SK-N-SH (cell line): Measurements from ENCODE around the gene REG3G. TPM values are rescaled to one million over a fixed set of nuclear protein-coding genes. Genes with fewer than 3 reads are reported as not detected.
A peak's percentile ranks its signal among the peaks of the same experiment; 100 is the strongest.

Source experiments
- CTCF ChIA-PET: fragments of 300-600, 350-600 bp; formaldehyde crosslinking; extraction: SDS; loops from one replicate; lab custom pipeline; 2021; lab: Yijun Ruan, JAX
- POLR2A ChIA-PET: fragments of 350-600 bp; sonication (Branson Sonifier 250); formaldehyde crosslinking; extraction: SDS; loops from one replicate; lab custom pipeline; 2020; ENCODE audit warnings: antibody characterized with exemption, inconsistent platforms; lab: Yijun Ruan, JAX
- DNase-seq: peaks from one replicate; pipeline ENCODE4 v3.0.0; 2012
- H2AFZ ChIP-seq: fragments of 200-600 bp; sonication (generic); 2 replicates; pipeline ENCODE4 v1.8.1; 2016; ENCODE audit warnings: antibody characterized with exemption, mild to moderate bottlenecking, low read depth
- H3F3A ChIP-seq: fragments of 200-600 bp; sonication (generic); replicated peaks from 2 replicates; pipeline ENCODE3; 2016; ENCODE audit warnings: antibody characterized with exemption, mild to moderate bottlenecking; ENCODE audit not compliant: insufficient read depth
- H3K27ac ChIP-seq, 2 experiments: fragments of 200-500 bp in 1 of 2; fragments of 200-600 bp in 1 of 2; sonication (Bioruptor generic) in 1 of 2; sonication (generic), shearing (Covaris generic) in 1 of 2; 2 replicates each; pipeline versions ENCODE4 v1.5.1 to v1.6.1; 2014 to 2016; ENCODE audit warnings: low read depth in 2 of 2, inconsistent platforms in 1 of 2, low read length in 1 of 2, mild to moderate bottlenecking in 1 of 2, mixed read lengths in 1 of 2
- H3K27me3 ChIP-seq: fragments of 200-600 bp; sonication (generic), shearing (Covaris generic); 2 replicates; pipeline ENCODE4 v1.6.1; 2016; ENCODE audit warnings: mixed run types; ENCODE audit not compliant: insufficient read depth
- H3K36me3 ChIP-seq, 2 experiments: fragments of 200-500 bp in 1 of 2; fragments of 200-600 bp in 1 of 2; sonication (Bioruptor generic) in 1 of 2; sonication (generic) in 1 of 2; replicated peaks in 1 of 2; 2 replicates each; pipeline versions ENCODE3 to v1.5.1; 2014 to 2016; ENCODE audit warnings: low read length in 1 of 2, mild to moderate bottlenecking in 1 of 2; ENCODE audit not compliant: insufficient read depth in 2 of 2, control insufficient read depth in 1 of 2
- H3K4me1 ChIP-seq, 2 experiments: fragments of 200-500 bp in 1 of 2; fragments of 200-600 bp in 1 of 2; sonication (Bioruptor generic) in 1 of 2; sonication (generic), shearing (Covaris generic) in 1 of 2; 2 replicates each; pipeline versions ENCODE4 v1.5.1 to v1.6.1; 2014 to 2016; ENCODE audit warnings: low read depth in 1 of 2, low read length in 1 of 2, mixed run types in 1 of 2; ENCODE audit not compliant: insufficient read depth in 2 of 2, control insufficient read depth in 1 of 2
- H3K4me2 ChIP-seq: fragments of 200-600 bp; sonication (generic), shearing (Covaris generic); 2 replicates; pipeline ENCODE4 v1.6.1; 2017; ENCODE audit warnings: mixed run types
- H3K4me3 ChIP-seq, 2 experiments: fragments of 200-500 bp in 1 of 2; fragments of 200-600 bp in 1 of 2; sonication (Bioruptor generic) in 1 of 2; sonication (generic), shearing (Covaris generic) in 1 of 2; 2 replicates each; pipeline versions ENCODE4 v1.5.1 to v1.8.1; 2014 to 2016; ENCODE audit warnings: low read depth in 2 of 2, inconsistent platforms in 1 of 2, low read length in 1 of 2, mild to moderate bottlenecking in 1 of 2, mixed read lengths in 1 of 2, moderate library complexity in 1 of 2
- H3K79me2 ChIP-seq: fragments of 200-600 bp; sonication (generic); 2 replicates; pipeline ENCODE4 v1.8.1; 2017; ENCODE audit warnings: mild to moderate bottlenecking; ENCODE audit not compliant: insufficient read depth
- H3K9ac ChIP-seq: fragments of 200-600 bp; sonication (generic); 2 replicates; pipeline ENCODE4 v1.6.1; 2017; ENCODE audit warnings: mixed run types
- H3K9me2 ChIP-seq: fragments of 200-600 bp; sonication (generic); 2 replicates; pipeline ENCODE4 v1.6.1; 2017; ENCODE audit warnings: mixed run types
- H3K9me3 ChIP-seq: fragments of 200-600 bp; sonication (generic); 2 replicates; pipeline ENCODE4 v1.6.1; 2017; ENCODE audit warnings: mixed run types, mild to moderate bottlenecking, moderate library complexity
- H4K20me1 ChIP-seq: fragments of 200-600 bp; sonication (generic); 2 replicates; pipeline ENCODE4 v1.6.1; 2017; ENCODE audit warnings: mild to moderate bottlenecking, mixed run types; ENCODE audit not compliant: insufficient read depth
- CHD2 ChIP-seq: fragments of 150-350 bp; IDR thresholded peaks from 2 replicates; pipeline ENCODE4 v1.6.1; 2018; ENCODE audit warnings: low read length; ENCODE audit not compliant: partially characterized antibody
- ELF1 ChIP-seq: IDR thresholded peaks from 2 replicates; pipeline ENCODE4 v1.4.0; 2012
- EP300 ChIP-seq, 2 experiments: IDR thresholded peaks; 2 replicates each; pipeline versions ENCODE4 v1.4.0 to v1.6.1; 2012; ENCODE audit warnings: borderline replicate concordance in 1 of 2, low read depth in 1 of 2, low read length in 1 of 2
- FOXJ3 ChIP-seq: sonication (generic); formaldehyde crosslinking; IDR thresholded peaks from 2 replicates; pipeline ENCODE4 v1.5.1; 2020; ENCODE audit warnings: mild to moderate bottlenecking, missing genetic modification reagents
- GABPA ChIP-seq: IDR thresholded peaks from 2 replicates; pipeline ENCODE4 v1.4.0; 2012; ENCODE audit warnings: low read depth, mild to moderate bottlenecking
- NFIC ChIP-seq: IDR thresholded peaks from 2 replicates; pipeline ENCODE4 v1.4.0; 2012; ENCODE audit warnings: borderline replicate concordance
- RAD21 ChIP-seq: IDR thresholded peaks from 2 replicates; pipeline ENCODE4 v1.6.1; 2012; ENCODE audit warnings: mild to moderate bottlenecking, low read length
- SMC3 ChIP-seq: IDR thresholded peaks from 2 replicates; pipeline ENCODE4 v1.6.1; 2012; ENCODE audit warnings: low read depth, low read length, improper control_type of control experiment
- TAF1 ChIP-seq: IDR thresholded peaks from 2 replicates; pipeline ENCODE4 v1.6.1; 2012; ENCODE audit warnings: low read depth, mild to moderate bottlenecking, low read length, moderate library complexity, borderline replicate concordance
- WGBS: methylation state at CpG from one replicate; pipeline ENCODE4 v1.1.6; 2017; ENCODE audit warnings: low lambda C conversion rate; 5-methylcytosine and 5-hydroxymethylcytosine counted together
- polyA plus RNA-seq, 3 experiments: library from polyadenylated mRNA; depleted of rRNA; stranded (reverse); fragments of >200 nt; gene quantifications; 2 replicates each; pipeline ENCODE4 v1.2.3, GENCODE V29; 2012
- TF ChIP-seq, protein P1 (sequence below): fragments of 150-350 bp; IDR thresholded peaks from 2 replicates; pipeline ENCODE4 v1.6.1; 2017; ENCODE audit warnings: antibody characterized with exemption, low read length, low read depth, borderline replicate concordance
- TF ChIP-seq, protein P2 (sequence below): fragments of 200-600 bp; sonication (generic); IDR thresholded peaks from 2 replicates; pipeline ENCODE4 v1.6.1; 2017; ENCODE audit warnings: antibody characterized with exemption, mild to moderate bottlenecking, moderate library complexity
- TF ChIP-seq, protein P3 (sequence below): IDR thresholded peaks from 2 replicates; pipeline ENCODE4 v1.6.1; 2012; ENCODE audit warnings: mild to moderate bottlenecking, low read depth, low read length, moderate library complexity

Gene REG3G
- polyA plus RNA-seq, 1 of the 3 experiments (the other 2 are of a cell fraction) = not detected

DNA sequence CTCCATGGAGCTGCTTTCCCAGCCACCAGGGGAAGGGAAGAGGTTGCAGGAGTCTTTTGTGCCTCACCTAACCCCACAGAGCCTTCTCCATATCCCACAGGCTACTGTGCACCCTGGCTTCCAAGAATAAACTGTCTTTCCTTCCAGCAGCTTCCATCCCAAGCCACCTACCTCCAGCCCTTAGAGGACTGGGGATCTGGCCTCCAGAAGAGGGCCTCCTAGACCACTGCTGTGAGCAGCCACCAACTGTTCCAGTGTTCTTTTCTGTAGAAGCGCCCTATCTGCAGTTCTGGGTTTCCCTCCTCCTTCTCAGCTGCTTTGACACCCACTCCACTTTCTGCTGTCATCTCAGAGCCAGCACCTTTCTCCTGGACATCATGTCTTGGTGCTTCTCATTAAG lies 30.7 kb upstream of the REG3G start:
- Histone ChIP-seq H2AFZ (no peak overlapping the region), H3F3A (no peaks in the 10 kb centered on the region), H3K4me3 (no peak overlapping the region)
- no peak for DNase-seq
- TF ChIP-seq TAF1 (no peak), ELF1 (no peak), RAD21 (no peak), FOXJ3 (CRISPR knock-in tag) (no peak), EP300 (IDR thresholded peaks at IDR 0.05; ENCODE audit: borderline replicate concordance in 1 of 2, low read depth in 1 of 2, low read length in 1 of 2) (no peak), CHD2 (no peak)
- TF ChIP-seq, protein P1, sequence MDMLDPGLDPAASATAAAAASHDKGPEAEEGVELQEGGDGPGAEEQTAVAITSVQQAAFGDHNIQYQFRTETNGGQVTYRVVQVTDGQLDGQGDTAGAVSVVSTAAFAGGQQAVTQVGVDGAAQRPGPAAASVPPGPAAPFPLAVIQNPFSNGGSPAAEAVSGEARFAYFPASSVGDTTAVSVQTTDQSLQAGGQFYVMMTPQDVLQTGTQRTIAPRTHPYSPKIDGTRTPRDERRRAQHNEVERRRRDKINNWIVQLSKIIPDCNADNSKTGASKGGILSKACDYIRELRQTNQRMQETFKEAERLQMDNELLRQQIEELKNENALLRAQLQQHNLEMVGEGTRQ = no peak
- TF ChIP-seq, all 33 proteins: peak for 0
- Histone ChIP-seq H3K27me3 (no peaks in the 10 kb centered on the region), H3K36me3 (no peaks in the 10 kb centered on the region), H3K9ac (no peak overlapping the region), H3K4me1 (peaks cover 0 to 3% of the 10 kb centered on the region in 2 experiments; a peak in 1 of 4 replicates), H3K27ac (no peak overlapping the region), H3K4me2 (no peak overlapping the region), H3K9me3 (no peaks in the 10 kb centered on the region), H4K20me1 (no peaks in the 10 kb centered on the region), H3K9me2 (no peaks in the 10 kb centered on the region), H3K79me2 (no peaks in the 10 kb centered on the region)
- ChIA-PET POLR2A (no interaction called here), CTCF (interaction anchor here (0.6 to 1.7 kb wide), 4 partner anchors 15 to 1473 kb away, joined by 3 to 7 read pairs (median 3); partner anchors contain the start of gene LRRTM4)
- 18% methylated on average over 1 of the region's 1 CpG for WGBS

DNA sequence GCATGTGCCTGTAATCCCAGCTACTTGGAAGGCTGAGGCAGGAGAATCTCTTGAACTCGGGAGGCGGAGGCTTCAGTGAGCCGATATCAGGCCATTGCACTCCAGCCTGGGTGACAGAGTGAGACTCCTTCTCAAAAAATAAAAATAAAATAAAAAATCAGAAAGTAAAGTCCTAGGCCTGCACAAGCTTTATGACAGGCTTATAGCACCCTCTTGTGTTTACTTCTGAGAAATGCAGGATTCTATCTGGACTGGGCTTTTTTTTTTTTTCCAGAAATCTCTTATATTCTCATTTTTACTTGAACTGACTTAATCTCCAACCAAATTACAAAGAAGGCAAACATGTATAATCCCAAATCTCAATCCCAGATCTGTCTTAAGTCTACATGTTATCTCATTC lies 26.1 kb upstream of the REG3G start:
- CTCF ChIA-PET = interaction anchor here (0.6 to 3.8 kb wide), 6 partner anchors 10 to 643 kb away, joined by 3 to 24 read pairs (median 3); no protein-coding TSS in a partner anchor
- Histone ChIP-seq H3K36me3 (no peaks in the 10 kb centered on the region), H3K4me3 (no peak overlapping the region), H3K79me2 (no peaks in the 10 kb centered on the region), H3F3A (no peaks in the 10 kb centered on the region), H4K20me1 (no peaks in the 10 kb centered on the region), H3K9me3 (no peaks in the 10 kb centered on the region), H3K27ac (no peak overlapping the region)
- DNase-seq = peak; percentile 42
- 37% methylated on average over 3 of the region's 3 CpGs for WGBS
- TF ChIP-seq NFIC = no peak
- no peak for TF ChIP-seq FOXJ3 (CRISPR knock-in tag)
- TF ChIP-seq, protein P2, sequence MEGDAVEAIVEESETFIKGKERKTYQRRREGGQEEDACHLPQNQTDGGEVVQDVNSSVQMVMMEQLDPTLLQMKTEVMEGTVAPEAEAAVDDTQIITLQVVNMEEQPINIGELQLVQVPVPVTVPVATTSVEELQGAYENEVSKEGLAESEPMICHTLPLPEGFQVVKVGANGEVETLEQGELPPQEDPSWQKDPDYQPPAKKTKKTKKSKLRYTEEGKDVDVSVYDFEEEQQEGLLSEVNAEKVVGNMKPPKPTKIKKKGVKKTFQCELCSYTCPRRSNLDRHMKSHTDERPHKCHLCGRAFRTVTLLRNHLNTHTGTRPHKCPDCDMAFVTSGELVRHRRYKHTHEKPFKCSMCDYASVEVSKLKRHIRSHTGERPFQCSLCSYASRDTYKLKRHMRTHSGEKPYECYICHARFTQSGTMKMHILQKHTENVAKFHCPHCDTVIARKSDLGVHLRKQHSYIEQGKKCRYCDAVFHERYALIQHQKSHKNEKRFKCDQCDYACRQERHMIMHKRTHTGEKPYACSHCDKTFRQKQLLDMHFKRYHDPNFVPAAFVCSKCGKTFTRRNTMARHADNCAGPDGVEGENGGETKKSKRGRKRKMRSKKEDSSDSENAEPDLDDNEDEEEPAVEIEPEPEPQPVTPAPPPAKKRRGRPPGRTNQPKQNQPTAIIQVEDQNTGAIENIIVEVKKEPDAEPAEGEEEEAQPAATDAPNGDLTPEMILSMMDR = peak; percentile 56
- no peak for TF ChIP-seq GABPA
- TF ChIP-seq, protein P3, sequence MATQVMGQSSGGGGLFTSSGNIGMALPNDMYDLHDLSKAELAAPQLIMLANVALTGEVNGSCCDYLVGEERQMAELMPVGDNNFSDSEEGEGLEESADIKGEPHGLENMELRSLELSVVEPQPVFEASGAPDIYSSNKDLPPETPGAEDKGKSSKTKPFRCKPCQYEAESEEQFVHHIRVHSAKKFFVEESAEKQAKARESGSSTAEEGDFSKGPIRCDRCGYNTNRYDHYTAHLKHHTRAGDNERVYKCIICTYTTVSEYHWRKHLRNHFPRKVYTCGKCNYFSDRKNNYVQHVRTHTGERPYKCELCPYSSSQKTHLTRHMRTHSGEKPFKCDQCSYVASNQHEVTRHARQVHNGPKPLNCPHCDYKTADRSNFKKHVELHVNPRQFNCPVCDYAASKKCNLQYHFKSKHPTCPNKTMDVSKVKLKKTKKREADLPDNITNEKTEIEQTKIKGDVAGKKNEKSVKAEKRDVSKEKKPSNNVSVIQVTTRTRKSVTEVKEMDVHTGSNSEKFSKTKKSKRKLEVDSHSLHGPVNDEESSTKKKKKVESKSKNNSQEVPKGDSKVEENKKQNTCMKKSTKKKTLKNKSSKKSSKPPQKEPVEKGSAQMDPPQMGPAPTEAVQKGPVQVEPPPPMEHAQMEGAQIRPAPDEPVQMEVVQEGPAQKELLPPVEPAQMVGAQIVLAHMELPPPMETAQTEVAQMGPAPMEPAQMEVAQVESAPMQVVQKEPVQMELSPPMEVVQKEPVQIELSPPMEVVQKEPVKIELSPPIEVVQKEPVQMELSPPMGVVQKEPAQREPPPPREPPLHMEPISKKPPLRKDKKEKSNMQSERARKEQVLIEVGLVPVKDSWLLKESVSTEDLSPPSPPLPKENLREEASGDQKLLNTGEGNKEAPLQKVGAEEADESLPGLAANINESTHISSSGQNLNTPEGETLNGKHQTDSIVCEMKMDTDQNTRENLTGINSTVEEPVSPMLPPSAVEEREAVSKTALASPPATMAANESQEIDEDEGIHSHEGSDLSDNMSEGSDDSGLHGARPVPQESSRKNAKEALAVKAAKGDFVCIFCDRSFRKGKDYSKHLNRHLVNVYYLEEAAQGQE = no peak
- TF ChIP-seq EP300 (IDR thresholded peaks at IDR 0.05; ENCODE audit: borderline replicate concordance in 1 of 2, low read depth in 1 of 2, low read length in 1 of 2) = no peak
- TF ChIP-seq SMC3 = peak; percentile 17; the same call in 1 of the 2 replicates
- TF ChIP-seq RAD21 = peak; percentile 70
- no peak for TF ChIP-seq TAF1
- TF ChIP-seq, all 33 proteins: peak for 3
- no peak overlapping the region for H2AFZ ChIP-seq
- no peaks in the 10 kb centered on the region for H3K9me2 ChIP-seq
- H3K9ac ChIP-seq = no peak overlapping the region
- no peak overlapping the region for H3K4me2 ChIP-seq
- no peaks in the 10 kb centered on the region for H3K27me3 ChIP-seq
- POLR2A ChIA-PET = no interaction called here
- peaks cover 0 to 15% of the 10 kb centered on the region in 2 experiments; a peak in 2 of 4 replicates for H3K4me1 ChIP-seq
